CD4-positive, alpha-beta T cell treated with Interleukin-21 for 1 hour (primary cell): ENCODE measurements around the gene RAPGEF2.
"Not testable (repeated sequence)": the region's sequence is repeated elsewhere in the genome, so short reads cannot be mapped to it uniquely, and the experiment has no call there.

Experiments
- DNase-seq: peaks from one replicate; pipeline ENCODE4 v3.0.0-alpha.2; 2020

The RAPGEF2 gene, protein sequence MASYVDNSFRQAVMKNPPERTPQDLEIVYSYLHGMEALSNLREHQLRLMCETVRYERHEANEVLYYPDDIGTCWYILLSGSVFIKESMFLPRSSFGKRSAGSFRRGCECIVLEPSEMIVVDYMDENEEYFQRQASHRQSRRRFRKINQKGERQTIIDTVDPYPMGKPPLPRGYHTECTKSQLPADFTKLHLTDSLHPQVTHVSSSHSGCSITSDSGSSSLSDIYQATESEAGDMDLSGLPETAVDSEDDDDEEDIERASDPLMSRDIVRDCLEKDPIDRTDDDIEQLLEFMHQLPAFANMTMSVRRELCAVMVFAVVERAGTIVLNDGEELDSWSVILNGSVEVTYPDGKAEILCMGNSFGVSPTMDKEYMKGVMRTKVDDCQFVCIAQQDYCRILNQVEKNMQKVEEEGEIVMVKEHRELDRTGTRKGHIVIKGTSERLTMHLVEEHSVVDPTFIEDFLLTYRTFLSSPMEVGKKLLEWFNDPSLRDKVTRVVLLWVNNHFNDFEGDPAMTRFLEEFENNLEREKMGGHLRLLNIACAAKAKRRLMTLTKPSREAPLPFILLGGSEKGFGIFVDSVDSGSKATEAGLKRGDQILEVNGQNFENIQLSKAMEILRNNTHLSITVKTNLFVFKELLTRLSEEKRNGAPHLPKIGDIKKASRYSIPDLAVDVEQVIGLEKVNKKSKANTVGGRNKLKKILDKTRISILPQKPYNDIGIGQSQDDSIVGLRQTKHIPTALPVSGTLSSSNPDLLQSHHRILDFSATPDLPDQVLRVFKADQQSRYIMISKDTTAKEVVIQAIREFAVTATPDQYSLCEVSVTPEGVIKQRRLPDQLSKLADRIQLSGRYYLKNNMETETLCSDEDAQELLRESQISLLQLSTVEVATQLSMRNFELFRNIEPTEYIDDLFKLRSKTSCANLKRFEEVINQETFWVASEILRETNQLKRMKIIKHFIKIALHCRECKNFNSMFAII (N-terminal part only)

GRCh38 chr4:159102622-159103383 lies at the start of gene RAPGEF2:
Gene RAPGEF2, plus strand, starts transcription at chr4:159103079. Its CDS starts 1,084 bp downstream, at chr4:159104163.
- peak; percentile 90 for DNase-seq

DNA sequence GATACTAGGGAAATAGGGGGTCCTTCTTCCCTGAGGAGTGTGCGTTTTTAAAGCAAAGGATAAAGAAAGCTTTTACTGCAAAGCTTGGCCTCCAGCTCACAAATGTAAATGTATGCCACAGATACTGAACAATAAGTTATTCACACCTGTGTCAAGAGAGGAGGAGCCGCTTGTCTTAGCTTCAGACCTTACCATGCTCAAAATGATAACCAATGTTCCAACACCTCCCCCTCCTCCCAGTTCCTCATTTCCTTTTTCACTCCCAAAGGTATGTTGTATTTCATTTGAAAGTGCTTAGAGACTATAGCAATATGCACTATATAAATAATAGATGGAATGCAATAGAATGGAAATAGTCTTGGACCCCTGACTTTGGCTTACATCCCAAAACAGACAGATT lies 47.0 kb upstream of the RAPGEF2 start:
- no peak for DNase-seq

- DNase-seq = no peak
These were observed 42.7 kb upstream of the RAPGEF2 start for GRCh38 chr4:159060161-159060560.

GRCh38 chr4:159062381-159062780 lies 40.5 kb upstream of the RAPGEF2 start:
- DNase-seq = no peak

- no peak for DNase-seq
These were observed 37.2 kb upstream of the RAPGEF2 start for GRCh38 chr4:159065513-159066240.

DNA sequence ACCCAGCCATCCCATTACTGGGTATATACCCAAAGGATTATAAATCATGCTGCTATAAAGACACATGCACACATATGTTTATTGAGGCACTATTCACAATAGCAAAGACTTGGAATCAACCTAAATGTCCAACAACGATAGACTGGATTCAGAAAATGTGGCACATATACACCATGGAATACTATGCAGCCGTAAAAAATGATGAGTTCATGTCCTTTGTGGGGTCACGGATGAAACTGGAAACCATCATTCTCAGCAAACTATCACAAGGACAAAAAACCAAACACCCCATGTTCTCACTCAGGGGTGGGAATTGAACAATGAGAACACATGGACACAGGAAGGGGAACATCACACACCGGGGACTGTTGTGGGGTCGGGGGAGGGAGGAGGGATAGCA lies 34.7 kb upstream of the RAPGEF2 start:
- DNase-seq = not testable (repeated sequence)

GRCh38 chr4:159069922-159070321 lies 33.0 kb upstream of the RAPGEF2 start:
- no peak for DNase-seq

DNA sequence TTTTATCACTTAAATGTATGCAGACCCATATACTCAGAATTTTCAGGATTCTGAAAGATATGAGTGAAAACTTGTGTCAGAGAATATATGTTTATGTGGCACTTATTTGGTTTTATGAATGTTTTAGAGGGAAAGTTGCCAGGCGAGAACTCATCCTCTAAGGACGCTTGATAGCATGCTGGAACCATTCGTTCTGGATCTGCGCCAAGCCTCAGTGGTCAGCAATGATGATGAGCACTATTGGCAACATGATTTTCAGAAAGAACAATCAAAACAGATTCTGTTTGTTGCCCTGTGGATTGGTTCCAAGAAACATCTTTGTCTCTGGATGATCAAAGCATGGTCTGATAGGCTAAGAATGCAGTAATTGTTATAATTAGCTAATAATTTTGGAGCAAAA lies 32.1 kb upstream of the RAPGEF2 start:
- DNase-seq = no peak

GRCh38 chr4:159071178-159071968 lies 31.5 kb upstream of the RAPGEF2 start:
- no peak for DNase-seq

GRCh38 chr4:159071969-159072765 lies 30.7 kb upstream of the RAPGEF2 start:
- DNase-seq = no peak

- no peak for DNase-seq
These were observed 27.3 kb upstream of the RAPGEF2 start for GRCh38 chr4:159075531-159075932.

DNA sequence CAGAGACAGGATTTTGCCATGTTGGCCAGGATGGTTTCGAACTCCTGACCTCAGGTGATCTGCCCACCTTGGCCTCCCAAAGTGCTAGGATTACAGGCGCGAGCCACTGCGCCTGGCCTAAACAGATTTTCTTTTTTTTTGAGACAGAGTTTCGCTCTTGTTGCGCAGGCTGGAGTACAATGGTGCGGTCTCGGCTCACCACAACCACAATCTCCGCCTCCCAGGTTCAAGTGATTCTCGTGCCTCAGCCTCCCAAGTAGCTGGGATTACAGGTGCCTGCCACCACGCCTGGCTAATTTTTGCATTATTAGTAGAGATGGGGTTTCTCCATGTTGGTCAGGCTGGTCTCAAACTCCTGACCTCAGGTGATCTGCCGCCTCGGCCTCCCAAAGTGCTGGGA lies 25.9 kb upstream of the RAPGEF2 start:
- not testable (repeated sequence) for DNase-seq

DNA sequence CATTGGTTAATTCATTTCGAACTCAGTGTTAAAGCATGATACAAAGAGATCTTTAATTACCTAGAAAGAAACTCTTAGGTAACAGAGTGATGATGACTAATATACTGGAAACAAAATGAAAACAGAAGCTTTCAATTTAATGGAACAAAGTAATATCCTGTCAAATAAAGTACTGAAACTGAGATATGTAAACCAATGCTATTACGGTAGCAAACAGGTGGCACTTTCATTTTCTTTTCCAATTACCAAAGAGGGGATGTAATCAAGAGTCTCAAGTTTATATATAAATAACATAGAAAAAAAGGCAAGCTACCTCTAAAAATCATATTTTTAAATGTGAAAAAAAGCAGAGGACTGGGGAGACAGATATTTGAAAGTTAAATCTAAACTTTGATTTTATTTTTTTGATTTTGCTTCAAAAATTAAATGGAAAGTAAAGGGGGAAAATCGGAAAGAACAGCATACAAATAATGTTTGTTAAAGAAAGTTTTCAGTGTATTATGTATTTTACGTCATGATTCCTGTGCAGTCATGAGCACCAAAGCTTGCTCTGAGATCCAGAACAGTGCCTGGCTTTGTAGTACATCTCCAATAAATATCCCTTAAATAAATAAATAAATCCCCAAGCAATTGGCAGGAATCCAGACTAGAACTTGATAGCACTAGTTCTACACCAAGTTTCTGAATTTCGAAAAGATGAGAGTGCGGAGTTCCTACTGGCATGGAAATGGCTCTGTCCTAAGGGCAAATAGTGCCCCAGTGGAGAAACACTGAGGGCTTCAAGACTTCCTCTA lies 25.0 kb upstream of the RAPGEF2 start:
- peak; percentile 29 for DNase-seq

- no peak for DNase-seq
These were observed 23.8 kb upstream of the RAPGEF2 start for GRCh38 chr4:159079074-159079473.

GRCh38 chr4:159086606-159087005 lies 16.3 kb upstream of the RAPGEF2 start:
- DNase-seq = no peak

GRCh38 chr4:159090255-159090654 lies 12.6 kb upstream of the RAPGEF2 start:
- no peak for DNase-seq

GRCh38 chr4:159094156-159094555 lies 8.7 kb upstream of the RAPGEF2 start:
- not testable (repeated sequence) for DNase-seq

GRCh38 chr4:159096434-159096833 lies 6.4 kb upstream of the RAPGEF2 start:
- DNase-seq = no peak

GRCh38 chr4:159097144-159097543 lies 5.7 kb upstream of the RAPGEF2 start:
- no peak for DNase-seq

GRCh38 chr4:159097785-159098184 lies 5.1 kb upstream of the RAPGEF2 start:
- DNase-seq = no peak
